Measurements from ENCODE around the gene DIP2A.
A peak's percentile ranks its signal among the peaks of the same experiment; 100 is the strongest.
"Not testable (repeated sequence)": the region's sequence is repeated elsewhere in the genome, so short reads cannot be mapped to it uniquely, and the experiment has no call there.

The DIP2A gene

GRCh38 chr21:46493828-46494227, 35.1 kb downstream of the DIP2A start:
- H3K27ac Mint-ChIP-seq = no peak overlapping the region
- DNase-seq (no peak), ATAC-seq (no peak)
- H3K9me3 Mint-ChIP-seq = no peaks in the 10 kb centered on the region
- peaks cover 43% of the 10 kb centered on the region for H3K36me3 Mint-ChIP-seq (ENCODE audit: low read depth)
- H3K4me3 Mint-ChIP-seq = no peak overlapping the region
- H3K27me3 Mint-ChIP-seq = no peaks in the 10 kb centered on the region
- no peaks in the 10 kb centered on the region for H3K4me1 Mint-ChIP-seq

GRCh38 chr21:46498335-46499050, 39.8 kb downstream of the DIP2A start:
- ATAC-seq (peak; percentile 65), DNase-seq (no peak)
- Mint-ChIP-seq H3K27me3 (no peaks in the 10 kb centered on the region), H3K4me3 (no peak overlapping the region), H3K9me3 (no peaks in the 10 kb centered on the region), H3K27ac (no peak overlapping the region), H3K4me1 (peaks cover 17% of the 10 kb centered on the region), H3K36me3 (ENCODE audit: low read depth) (peaks cover 28% of the 10 kb centered on the region)

GRCh38 chr21:46500224-46500861, 41.7 kb downstream of the DIP2A start:
- H3K36me3 Mint-ChIP-seq (ENCODE audit: low read depth) = peaks cover 22% of the 10 kb centered on the region
- no peaks in the 10 kb centered on the region for H3K9me3 Mint-ChIP-seq
- H3K4me1 Mint-ChIP-seq = peaks cover 28% of the 10 kb centered on the region
- no peaks in the 10 kb centered on the region for H3K27me3 Mint-ChIP-seq
- H3K27ac Mint-ChIP-seq = peak overlapping the region; percentile 41
- no peak overlapping the region for H3K4me3 Mint-ChIP-seq
- DNase-seq (no peak), ATAC-seq (peak; percentile 38)

- peaks cover 34% of the 10 kb centered on the region for H3K4me1 Mint-ChIP-seq
- no peak for ATAC-seq
- no peaks in the 10 kb centered on the region for H3K27me3 Mint-ChIP-seq
- H3K27ac Mint-ChIP-seq = no peak overlapping the region
- H3K9me3 Mint-ChIP-seq = no peaks in the 10 kb centered on the region
- H3K36me3 Mint-ChIP-seq (ENCODE audit: low read depth) = peaks cover 27% of the 10 kb centered on the region
- no peak for DNase-seq
- no peak overlapping the region for H3K4me3 Mint-ChIP-seq
These were observed 45.3 kb downstream of the DIP2A start for GRCh38 chr21:46503922-46504550.

- Mint-ChIP-seq H3K27ac (no peak overlapping the region), H3K4me3 (no peak overlapping the region), H3K4me1 (peaks cover 34% of the 10 kb centered on the region), H3K9me3 (no peaks in the 10 kb centered on the region), H3K36me3 (ENCODE audit: low read depth) (peaks cover 22% of the 10 kb centered on the region), H3K27me3 (no peaks in the 10 kb centered on the region)
- no peak for DNase-seq
- peak; percentile 61 for ATAC-seq
These were observed 46.0 kb downstream of the DIP2A start for GRCh38 chr21:46504666-46505065.

GRCh38 chr21:46507562-46507961, 48.9 kb downstream of the DIP2A start:
- no peaks in the 10 kb centered on the region for H3K9me3 Mint-ChIP-seq
- ATAC-seq (no peak), DNase-seq (no peak)
- peaks cover 35% of the 10 kb centered on the region for H3K36me3 Mint-ChIP-seq (ENCODE audit: low read depth)
- H3K4me1 Mint-ChIP-seq = peaks cover 21% of the 10 kb centered on the region
- no peak overlapping the region for H3K4me3 Mint-ChIP-seq
- no peak overlapping the region for H3K27ac Mint-ChIP-seq
- no peaks in the 10 kb centered on the region for H3K27me3 Mint-ChIP-seq

- DNase-seq (no peak), ATAC-seq (no peak)
- peaks cover 9% of the 10 kb centered on the region for H3K4me1 Mint-ChIP-seq
- no peaks in the 10 kb centered on the region for H3K9me3 Mint-ChIP-seq
- no peaks in the 10 kb centered on the region for H3K27me3 Mint-ChIP-seq
- no peak overlapping the region for H3K4me3 Mint-ChIP-seq
- no peak overlapping the region for H3K27ac Mint-ChIP-seq
- peaks cover 34% of the 10 kb centered on the region for H3K36me3 Mint-ChIP-seq (ENCODE audit: low read depth)
These were observed 51.2 kb downstream of the DIP2A start for GRCh38 chr21:46509741-46510502.

GRCh38 chr21:46515109-46515508, 56.4 kb downstream of the DIP2A start:
- Mint-ChIP-seq H3K4me3 (no peak overlapping the region), H3K9me3 (no peaks in the 10 kb centered on the region), H3K36me3 (ENCODE audit: low read depth) (peaks cover 42% of the 10 kb centered on the region), H3K4me1 (peaks cover 16% of the 10 kb centered on the region), H3K27ac (no peak overlapping the region), H3K27me3 (no peaks in the 10 kb centered on the region)
- DNase-seq = no peak
- ATAC-seq = no peak

- no peak for DNase-seq
- Mint-ChIP-seq H3K4me1 (peaks cover 16% of the 10 kb centered on the region), H3K27me3 (no peaks in the 10 kb centered on the region), H3K4me3 (no peak overlapping the region), H3K9me3 (no peaks in the 10 kb centered on the region), H3K27ac (peak overlapping the region; percentile 31), H3K36me3 (ENCODE audit: low read depth) (peaks cover 47% of the 10 kb centered on the region)
- ATAC-seq = no peak
These were observed 57.4 kb downstream of the DIP2A start for GRCh38 chr21:46516068-46516467.

- Mint-ChIP-seq H3K4me1 (peaks cover 16% of the 10 kb centered on the region), H3K36me3 (ENCODE audit: low read depth) (peaks cover 40% of the 10 kb centered on the region), H3K9me3 (no peaks in the 10 kb centered on the region), H3K27ac (no peak overlapping the region), H3K27me3 (no peaks in the 10 kb centered on the region), H3K4me3 (no peak overlapping the region)
- ATAC-seq = no peak
- DNase-seq = no peak
These were observed 58.7 kb downstream of the DIP2A start for GRCh38 chr21:46517361-46517760.

- H3K9me3 Mint-ChIP-seq = no peaks in the 10 kb centered on the region
- no peak overlapping the region for H3K27ac Mint-ChIP-seq
- ATAC-seq (no peak), DNase-seq (no peak)
- H3K36me3 Mint-ChIP-seq (ENCODE audit: low read depth) = peaks cover 39% of the 10 kb centered on the region
- peaks cover 16% of the 10 kb centered on the region for H3K4me1 Mint-ChIP-seq
- no peaks in the 10 kb centered on the region for H3K27me3 Mint-ChIP-seq
- no peak overlapping the region for H3K4me3 Mint-ChIP-seq
These were observed 60.4 kb downstream of the DIP2A start for GRCh38 chr21:46518983-46519583.

- DNase-seq, ATAC-seq, H3K4me3 Mint-ChIP-seq, H3K9me3 Mint-ChIP-seq, H3K27me3 Mint-ChIP-seq: not testable (repeated sequence)
- peaks cover 37% of the 10 kb centered on the region for H3K4me1 Mint-ChIP-seq
- H3K36me3 Mint-ChIP-seq (ENCODE audit: low read depth) = peaks cover 22% of the 10 kb centered on the region
- peak overlapping the region; percentile 19 for H3K27ac Mint-ChIP-seq
These were observed 68.7 kb downstream of the DIP2A start for GRCh38 chr21:46527393-46527792.

GRCh38 chr21:46527801-46528200, 69.1 kb downstream of the DIP2A start:
- Mint-ChIP-seq H3K4me1 (peaks cover 37% of the 10 kb centered on the region), H3K36me3 (ENCODE audit: low read depth) (peaks cover 24% of the 10 kb centered on the region), H3K4me3 (no peak overlapping the region), H3K27ac (peak overlapping the region; percentile 19), H3K27me3 (no peaks in the 10 kb centered on the region), H3K9me3 (no peaks in the 10 kb centered on the region)
- DNase-seq (no peak), ATAC-seq (no peak)

- DNase-seq (no peak), ATAC-seq (no peak)
- no peak overlapping the region for H3K4me3 Mint-ChIP-seq
These were observed 73.4 kb downstream of the DIP2A start for GRCh38 chr21:46532080-46532479.

More at GRCh38 chr21:46532080-46532479, 73.4 kb downstream of the DIP2A start:
- Mint-ChIP-seq H3K4me1 (peaks cover 38% of the 10 kb centered on the region), H3K27me3 (no peaks in the 10 kb centered on the region), H3K27ac (peak overlapping the region; percentile 69), H3K36me3 (ENCODE audit: low read depth) (peaks cover 29% of the 10 kb centered on the region), H3K9me3 (no peaks in the 10 kb centered on the region)
